Keratinocyte (primary cell): ENCODE data around the gene AP4M1. TPM values are rescaled to one million over a fixed set of nuclear protein-coding genes. Genes with fewer than 3 reads are reported as not detected.

Source experiments
- DNase-seq: peaks from one replicate; pipeline ENCODE4 v3.0.0-alpha.2; 2011; ENCODE audit warnings: low read depth, missing footprints, low spot score
- FAIRE-seq: peaks from 2 replicates; lab custom pipeline; 2011; peaks lifted over from hg19 to GRCh38; lab: Jason Lieb, UNC
- H2AFZ ChIP-seq: 2 replicates; pipeline ENCODE4 v1.6.0; 2012; ENCODE audit warnings: low read length, control low read depth, inconsistent platforms; ENCODE audit not compliant: control insufficient read depth
- H3K27ac ChIP-seq: 2 replicates; pipeline ENCODE4 v1.5.1; 2011; ENCODE audit warnings: low read length; ENCODE audit not compliant: control insufficient read depth, insufficient read depth
- H3K27me3 ChIP-seq: 3 replicates; pipeline ENCODE4 v1.6.0; 2011; ENCODE audit warnings: low read length; ENCODE audit not compliant: control insufficient read depth, insufficient read depth; ENCODE audit errors: extremely low read depth
- H3K36me3 ChIP-seq, 2 experiments: 2 replicates in 1 of 2; 3 replicates in 1 of 2; pipeline ENCODE4 v1.5.1; 2011; ENCODE audit warnings: low read length in 2 of 2, mild to moderate bottlenecking in 1 of 2; ENCODE audit not compliant: control insufficient read depth in 2 of 2, insufficient read depth in 2 of 2; ENCODE audit errors: extremely low read depth in 1 of 2
- H3K4me1 ChIP-seq: 3 replicates; pipeline ENCODE4 v1.5.1; 2011; ENCODE audit warnings: low read length; ENCODE audit not compliant: control insufficient read depth, insufficient read depth; ENCODE audit errors: extremely low read depth
- H3K4me2 ChIP-seq: 3 replicates; pipeline ENCODE4 v1.6.0; 2011; ENCODE audit warnings: low read depth, low read length; ENCODE audit not compliant: control insufficient read depth, insufficient read depth; ENCODE audit errors: extremely low read depth
- H3K4me3 ChIP-seq, 3 experiments: fragments of 200-600 bp in 1 of 3; sonication (generic) in 1 of 3; 2 replicates in 2 of 3; 3 replicates in 1 of 3; pipeline ENCODE4 v1.5.1; 2011 to 2016; ENCODE audit warnings: low read length in 3 of 3, mild to moderate bottlenecking in 3 of 3, control low read depth in 2 of 3, inconsistent platforms in 1 of 3, low read depth in 1 of 3, mixed read lengths in 1 of 3, mixed run types in 1 of 3, moderate library complexity in 1 of 3; ENCODE audit not compliant: control insufficient read depth in 2 of 3, insufficient read depth in 2 of 3; ENCODE audit errors: extremely low read depth in 1 of 3
- H3K79me2 ChIP-seq: 2 replicates; pipeline ENCODE4 v1.6.0; 2012; ENCODE audit warnings: low read length; ENCODE audit not compliant: control insufficient read depth, insufficient read depth
- H3K9ac ChIP-seq: 3 replicates; pipeline ENCODE4 v1.6.0; 2011; ENCODE audit warnings: low read length; ENCODE audit not compliant: control insufficient read depth, insufficient read depth; ENCODE audit errors: extremely low read depth
- H3K9me1 ChIP-seq: 3 replicates; pipeline ENCODE4 v1.6.0; 2011; ENCODE audit warnings: low read length; ENCODE audit not compliant: control insufficient read depth, insufficient read depth; ENCODE audit errors: extremely low read depth
- H3K9me3 ChIP-seq: 2 replicates; pipeline ENCODE4 v1.5.1; 2012; ENCODE audit warnings: low read depth, low read length; ENCODE audit not compliant: control insufficient read depth
- H4K20me1 ChIP-seq: 3 replicates; pipeline ENCODE4 v1.6.0; 2011; ENCODE audit warnings: low read length; ENCODE audit not compliant: control insufficient read depth, insufficient read depth; ENCODE audit errors: extremely low read depth
- CTCF ChIP-seq, 3 experiments: IDR thresholded peaks in 1 of 3; conservative IDR thresholded peaks in 1 of 3; optimal IDR thresholded peaks in 1 of 3; 2 replicates in 2 of 3; 3 replicates in 1 of 3; pipeline versions ENCODE3 to v1.5.1; 2011; ENCODE audit warnings: low read length in 3 of 3, mild to moderate bottlenecking in 3 of 3, moderate library complexity in 2 of 3, control low read depth in 1 of 3, inconsistent platforms in 1 of 3; ENCODE audit not compliant: insufficient read depth in 2 of 3; ENCODE audit errors: extremely low read depth in 1 of 3
- EZH2 ChIP-seq: IDR thresholded peaks from one replicate; pipeline ENCODE4 v1.6.1; 2012; ENCODE audit warnings: inconsistent platforms, mild to moderate bottlenecking, low read length, moderate library complexity
- dilution Hi-C: fragments of 300-500 bp; cut with MboI; formaldehyde crosslinking; loops from one replicate; pipeline ENCODE4 v1.7.0; 2020; ENCODE audit warnings: low sequenced_read_pairs; ENCODE audit not compliant: extremely low pct_ligation_motif_present
- polyA minus RNA-seq, 3 experiments: library from RNA; depleted of rRNA, polyadenylated mRNA; stranded (reverse); fragments of >200 nt; gene quantifications; 1 replicate in 1 of 3; 2 replicates in 1 of 3; 3 replicates in 1 of 3; pipeline ENCODE4 v1.2.3, GENCODE V29; 2011
- polyA plus RNA-seq, 5 experiments: library from polyadenylated mRNA; depleted of rRNA in 3 of 5; stranded (reverse) in 3 of 5; stranded (forward) in 1 of 5; unstranded in 1 of 5; fragments of >200 nt; gene quantifications; 1 replicate in 1 of 5; 2 replicates in 3 of 5; 3 replicates in 1 of 5; pipeline versions ENCODE4 v1.2.1 to v1.2.3, GENCODE V29; 2011 to 2012; ENCODE audit warnings: missing spikeins in 2 of 5, low read depth in 1 of 5, low replicate concordance in 1 of 5

AP4M1 gene
- polyA plus RNA-seq (13.7 to 15.2 TPM (median 14.2 TPM) in 3 replicates), polyA minus RNA-seq (10.9 to 14.6 TPM (median 13.2 TPM) in 3 replicates)
- polyA plus RNA-seq (2011; ENCODE audit: low read depth), result 7.9 TPM
- polyA plus RNA-seq (2011; cell fraction: cytosol; rRNA removed), result 9.8 and 12.0 TPM in 2 replicates
- polyA plus RNA-seq (2011; cell fraction: nucleus; rRNA removed), result 26.6 and 29.7 TPM in 2 replicates
- polyA plus RNA-seq (2012; ENCODE audit: low replicate concordance), result 12.0 and 16.5 TPM in 2 replicates
- polyA minus RNA-seq (2011; cell fraction: cytosol; rRNA and poly(A)+ RNA removed), result 24.2 TPM
- polyA minus RNA-seq (2011; cell fraction: nucleus; rRNA and poly(A)+ RNA removed), result 6.6 and 11.1 TPM in 2 replicates

GRCh38 chr7:100101016-100101862 is at the start of gene AP4M1, which contains the start of gene MCM7:
Gene AP4M1, plus strand, starts transcription at chr7:100101643. Its CDS starts 72 bp downstream, at chr7:100101715.
Gene MCM7, minus strand, starts transcription at chr7:100101397. Its CDS starts 103 bp downstream, at chr7:100101294.
- H3K27me3 ChIP-seq, result no peaks in the 10 kb centered on the region
- peaks cover 10% of the 10 kb centered on the region for H3K4me1 ChIP-seq
- H3K36me3 ChIP-seq, result peaks cover 29 to 49% of the 10 kb centered on the region in 2 experiments
- H2AFZ ChIP-seq, result peak within 1 kb of the TSS; percentile 72
- dilution Hi-C loops, result no loop called here
- TF ChIP-seq CTCF (optimal IDR thresholded peaks at IDR 0.05 in 1 of 3, IDR thresholded peaks at IDR 0.05 in 1 of 3, conservative IDR thresholded peaks at IDR 0.05 in 1 of 3; ENCODE audit: extremely low read depth in 1 of 3, insufficient read depth in 2 of 3, low read length in 3 of 3), result no peak
- no peak for TF ChIP-seq EZH2
- H4K20me1 ChIP-seq, result peaks cover 6% of the 10 kb centered on the region
- peak within 1 kb of the TSS; percentile 87 for H3K27ac ChIP-seq
- H3K4me3 ChIP-seq, result peak within 1 kb of the TSS; percentile 70 to 78 (median 75)
- H3K4me2 ChIP-seq, result peak within 1 kb of the TSS; percentile 76
- H3K9me3 ChIP-seq, result no peaks in the 10 kb centered on the region
- no peak for FAIRE-seq
- H3K9me1 ChIP-seq, result no peaks in the 10 kb centered on the region
- DNase-seq, result peak; percentile 88
- peaks cover 36% of the 10 kb centered on the region for H3K79me2 ChIP-seq
- peak within 1 kb of the TSS; percentile 90 for H3K9ac ChIP-seq

- Histone ChIP-seq H4K20me1 (no peaks in the 10 kb centered on the region), H3K4me3 (no peak overlapping the region), H3K27ac (peak overlapping the region; percentile 13), H3K9ac (no peak overlapping the region), H3K79me2 (peaks cover 16% of the 10 kb centered on the region), H3K4me2 (no peak overlapping the region), H3K4me1 (peaks cover 11% of the 10 kb centered on the region), H3K9me3 (no peaks in the 10 kb centered on the region), H3K27me3 (no peaks in the 10 kb centered on the region), H3K9me1 (no peaks in the 10 kb centered on the region), H2AFZ (no peak overlapping the region), H3K36me3 (peaks cover 3 to 10% of the 10 kb centered on the region in 2 experiments)
- no peak for TF ChIP-seq EZH2
- TF ChIP-seq CTCF (optimal IDR thresholded peaks at IDR 0.05 in 1 of 3, IDR thresholded peaks at IDR 0.05 in 1 of 3, conservative IDR thresholded peaks at IDR 0.05 in 1 of 3; ENCODE audit: extremely low read depth in 1 of 3, insufficient read depth in 2 of 3, low read length in 3 of 3), result peak in 2 of 3 experiments; percentile 54 to 57
- DNase-seq (peak; percentile 63), FAIRE-seq (peak; percentile 53)
- dilution Hi-C loops, result no loop called here
Observed at GRCh38 chr7:100053215-100053614, 48.2 kb upstream of the AP4M1 start.
